RWPE1 (cell line): ENCODE data around the gene IMMP2L.

Source experiments
- CTCF ChIA-PET: fragments of 350-600 bp; sonication (Branson Sonifier 250); formaldehyde crosslinking; extraction: SDS; loops from one replicate; lab custom pipeline; 2021; lab: Yijun Ruan, JAX
- POLR2A ChIA-PET: fragments of 400-600 bp; formaldehyde crosslinking; extraction: SDS; loops from one replicate; lab custom pipeline; 2020; ENCODE audit warnings: antibody characterized with exemption; ENCODE audit not compliant: low non-redundant PET; lab: Yijun Ruan, JAX
- DNase-seq: peaks from one replicate; pipeline ENCODE4 v3.0.0; 2012; ENCODE audit warnings: low spot score
- H3K27ac ChIP-seq: fragments of 450-650 bp; 2 replicates; pipeline ENCODE4 v1.5.1; 2017
- CTCF ChIP-seq: fragments of 450-650 bp; conservative IDR thresholded peaks from 2 replicates; pipeline ENCODE4 v1.5.1; 2017; ENCODE audit warnings: low read depth, mild to moderate bottlenecking

The IMMP2L gene

DNA sequence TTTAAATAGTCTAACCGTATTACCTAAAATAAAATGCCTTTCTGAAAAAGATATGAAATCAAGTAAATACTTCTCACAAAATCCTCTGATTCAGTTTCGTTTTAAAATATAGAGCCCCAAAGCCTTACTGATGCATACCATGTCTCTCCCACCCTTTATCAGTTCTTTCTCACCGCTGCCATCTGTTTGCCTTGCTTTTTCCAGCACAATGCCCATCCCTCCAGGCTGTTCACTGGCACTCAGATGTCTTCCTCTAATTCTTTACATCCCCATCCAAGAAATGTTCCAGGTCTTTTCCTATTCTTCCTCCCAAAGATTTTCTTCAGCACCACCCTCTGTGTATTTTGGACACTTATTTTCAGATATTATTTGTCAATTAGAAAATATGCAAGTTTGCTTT, 587.9 kb downstream of the IMMP2L start:
- no peak for DNase-seq
- no peak overlapping the region for H3K27ac ChIP-seq
- CTCF ChIA-PET: no interaction called here
- no peak for TF ChIP-seq CTCF
- POLR2A ChIA-PET: no interaction called here

- no peak for TF ChIP-seq CTCF
- DNase-seq: no peak
- CTCF ChIA-PET: no interaction called here
- POLR2A ChIA-PET: no interaction called here
- H3K27ac ChIP-seq: no peak overlapping the region
Observed at GRCh38 chr7:110973196-110973990, 588.9 kb downstream of the IMMP2L start.

DNA sequence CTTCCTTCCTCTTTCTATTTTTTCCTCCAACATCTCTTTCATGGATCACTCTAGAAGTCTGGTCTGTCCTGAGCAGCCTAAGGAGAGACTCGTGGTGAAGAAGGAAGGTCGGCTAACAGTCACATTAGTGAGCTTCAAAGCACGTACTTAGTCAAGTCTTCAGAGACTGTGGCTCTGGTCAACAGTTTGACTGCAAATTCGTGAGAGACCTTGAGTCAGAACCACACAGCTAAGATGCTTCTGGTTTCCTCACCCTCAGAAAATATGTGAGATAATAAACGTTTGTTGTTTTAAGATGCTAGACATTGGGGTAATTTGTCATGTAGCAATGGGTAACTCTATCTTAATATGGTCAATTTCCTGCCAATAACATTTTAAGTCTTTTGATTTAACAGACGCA, 597.5 kb downstream of the IMMP2L start:
- CTCF ChIA-PET: no interaction called here
- POLR2A ChIA-PET: no interaction called here
- no peak overlapping the region for H3K27ac ChIP-seq
- DNase-seq: no peak
- no peak for TF ChIP-seq CTCF

GRCh38 chr7:110962826-110963225, 599.5 kb downstream of the IMMP2L start:
- ChIA-PET CTCF (no interaction called here), POLR2A (no interaction called here)
- H3K27ac ChIP-seq: no peak overlapping the region
- DNase-seq: no peak
- TF ChIP-seq CTCF: no peak

DNA sequence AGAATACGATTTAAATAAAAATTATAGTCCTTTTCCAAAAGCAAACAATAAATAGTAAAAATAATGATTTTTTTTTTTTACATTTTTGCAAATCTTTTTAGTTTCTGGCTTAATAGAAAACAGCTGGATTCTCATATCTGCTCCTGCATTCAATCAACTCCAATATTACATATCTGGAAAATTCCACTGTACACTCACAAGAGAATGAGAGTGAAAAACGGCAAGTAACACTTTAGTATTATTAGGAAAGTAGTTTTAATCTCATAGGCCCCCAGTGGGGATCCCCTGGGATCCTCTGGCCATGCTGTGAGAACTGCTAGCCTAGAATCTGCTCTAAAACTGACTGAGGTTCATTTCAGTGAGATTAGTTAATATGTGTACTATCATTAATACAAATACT, 599.9 kb downstream of the IMMP2L start:
- ChIA-PET POLR2A (no interaction called here), CTCF (no interaction called here)

DNA sequence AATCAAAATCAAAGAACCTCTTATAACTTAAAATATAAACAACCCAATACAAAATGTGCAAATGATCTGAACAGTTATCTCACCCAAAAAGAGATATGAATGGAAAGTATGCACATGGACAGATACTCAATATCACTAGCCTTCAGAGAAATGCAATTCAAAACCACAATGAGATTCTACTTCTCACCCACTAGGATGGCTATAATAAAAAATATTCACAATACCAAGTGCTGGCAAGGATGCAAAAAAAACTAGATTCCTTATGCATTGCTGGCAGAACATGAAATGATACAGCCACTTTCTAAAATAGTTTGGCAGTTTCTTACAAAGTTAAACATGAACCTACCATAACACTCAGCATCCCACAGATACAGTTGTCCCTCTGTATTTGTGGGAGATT, 601.5 kb downstream of the IMMP2L start:
- ChIA-PET CTCF (no interaction called here), POLR2A (no interaction called here)
- TF ChIP-seq CTCF: no peak
- DNase-seq: no peak
- H3K27ac ChIP-seq: no peak overlapping the region

More for the DNA sequence above, 599.9 kb downstream of the IMMP2L start:
- H3K27ac ChIP-seq: no peak overlapping the region
- DNase-seq: no peak
- TF ChIP-seq CTCF: no peak
